ENCODE data around the gene KIRREL3. TPM values are rescaled to one million over a fixed set of nuclear protein-coding genes. Genes with fewer than 3 reads are reported as not detected.

Gene KIRREL3
- total and polyA plus RNA-seq, 12 donors: 0.13 to 0.58 (median 0.30) TPM

DNA sequence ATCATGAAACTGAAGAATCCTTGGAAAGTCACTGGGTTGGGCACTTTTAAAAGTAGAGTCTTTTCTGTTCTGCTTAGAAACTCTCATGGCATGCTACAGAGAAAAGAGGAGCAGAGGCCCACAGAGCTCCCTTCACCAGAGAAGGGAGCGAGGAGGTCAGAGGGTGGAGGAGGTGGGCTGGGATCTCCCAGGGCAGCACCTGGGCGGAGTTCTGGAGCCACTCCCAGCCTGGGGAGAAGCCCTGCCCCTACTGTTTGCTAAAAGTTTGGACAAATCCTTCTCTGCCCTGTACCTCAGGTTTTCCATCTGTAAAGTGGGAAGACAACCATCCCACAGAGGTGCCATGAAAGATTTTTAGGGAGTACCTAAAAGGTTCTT, 299.1 kb downstream of the KIRREL3 start:
- ATAC-seq (no peak), DNase-seq (no peak)
- Histone ChIP-seq H3K4me3 (no peak overlapping the region), H3K4me1 (peaks cover 0 to 12% (median 0%) of the 10 kb centered on the region in 9 donors), H3K27ac (no peak overlapping the region), H3K27me3 (peaks cover 0 to 2% (median 0%) of the 10 kb centered on the region in 7 donors), H3K36me3 (no peaks in the 10 kb centered on the region), H3K9me3 (no peaks in the 10 kb centered on the region)
- WGBS, 2 donors: 83 to 93% methylated on average over 2 of the region's 2 CpGs
- TF ChIP-seq CTCF (IDR thresholded peaks at IDR 0.05): no peak
- intact Hi-C loops (cut with DNase I): no loop called here

DNA sequence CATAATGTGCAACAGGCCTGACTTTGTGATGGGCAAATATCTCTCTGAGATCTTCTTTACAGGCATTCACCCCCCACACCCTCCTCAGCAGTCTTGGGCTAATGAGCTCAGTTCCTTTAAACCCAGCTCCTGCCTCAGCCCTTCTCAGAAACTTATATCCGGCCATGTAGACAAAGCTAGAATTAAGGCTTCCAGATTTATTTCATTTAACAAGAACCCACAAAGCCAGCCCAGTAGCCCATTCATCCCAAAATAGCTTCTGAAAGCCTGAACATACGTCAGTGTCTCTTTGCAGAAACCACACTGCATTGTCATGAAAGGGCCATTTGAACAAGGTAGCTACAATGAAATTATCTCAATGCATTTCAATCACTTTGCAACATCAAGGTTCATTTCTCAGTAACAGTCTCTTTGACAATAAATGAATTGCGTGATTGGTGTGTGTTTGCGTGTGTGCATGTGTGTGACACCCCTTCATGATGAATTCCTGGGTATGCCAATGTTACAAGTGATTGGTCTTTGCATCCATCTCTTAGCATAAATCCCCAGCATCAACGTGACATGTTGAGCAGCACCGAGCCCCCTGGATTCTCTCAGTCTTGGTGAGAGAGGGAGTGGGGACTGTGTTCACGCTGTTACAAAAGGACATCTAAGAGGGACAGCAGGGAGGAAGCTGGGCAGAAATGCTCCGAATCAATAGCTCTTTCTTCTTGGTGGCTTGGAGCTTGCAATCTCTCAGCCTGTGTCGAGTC, 299.6 kb downstream of the KIRREL3 start:
- H3K4me1 ChIP-seq: peaks cover 0 to 12% (median 0%) of the 10 kb centered on the region in 9 donors
- no peaks in the 10 kb centered on the region for H3K36me3 ChIP-seq
- peaks cover 0 to 2% (median 0%) of the 10 kb centered on the region in 7 donors for H3K27me3 ChIP-seq
- DNase-seq: no peak
- 80 to 81% methylated on average over 9 of the region's 9 CpGs for WGBS, 2 donors
- no peak overlapping the region for H3K4me3 ChIP-seq
- no peaks in the 10 kb centered on the region for H3K9me3 ChIP-seq
- ATAC-seq: no peak
- no peak overlapping the region for H3K27ac ChIP-seq
- TF ChIP-seq CTCF (IDR thresholded peaks at IDR 0.05): no peak
- intact Hi-C loops (cut with DNase I): no loop called here

- 50 to 56% methylated on average over 8 of the region's 8 CpGs for WGBS, 2 donors
- Histone ChIP-seq H3K4me3 (no peak overlapping the region), H3K27ac (no peak overlapping the region), H3K4me1 (peaks cover 0 to 4% (median 0%) of the 10 kb centered on the region in 9 donors), H3K27me3 (peaks cover 0 to 2% (median 0%) of the 10 kb centered on the region in 7 donors), H3K36me3 (no peaks in the 10 kb centered on the region), H3K9me3 (no peaks in the 10 kb centered on the region)
- ATAC-seq (no peak), DNase-seq (no peak)
- no peak for TF ChIP-seq CTCF (IDR thresholded peaks at IDR 0.05)
- intact Hi-C loops (cut with DNase I): no loop called here
Measured at GRCh38 chr11:126698576-126698975, 302.0 kb downstream of the KIRREL3 start.

GRCh38 chr11:126697936-126698335, 302.6 kb downstream of the KIRREL3 start:
- WGBS, 2 donors: 74 to 81% methylated on average over 6 of the region's 6 CpGs
- Histone ChIP-seq H3K27me3 (peaks cover 0 to 2% (median 0%) of the 10 kb centered on the region in 7 donors), H3K4me1 (no peaks in the 10 kb centered on the region), H3K9me3 (peaks cover 0 to 2% (median 0%) of the 10 kb centered on the region in 11 donors), H3K27ac (no peak overlapping the region), H3K4me3 (no peak overlapping the region), H3K36me3 (no peaks in the 10 kb centered on the region)
- intact Hi-C loops (cut with DNase I): no loop called here
- no peak for TF ChIP-seq CTCF (IDR thresholded peaks at IDR 0.05)
- DNase-seq: no peak
- ATAC-seq: no peak
